Liver (tissue), 9 donors: Measurements from ENCODE around the gene PPP2R5A. TPM values are rescaled to one million over a fixed set of nuclear protein-coding genes. Genes with fewer than 3 reads are reported as not detected.

Experiments
- DNase-seq: peaks from one replicate; pipeline ENCODE4 v3.0.0-alpha.2; 2017; ENCODE audit warnings: low spot score
- H3K27ac ChIP-seq, 2 donors: one replicate each; pipeline ENCODE4 v1.7.0; 2013; ENCODE audit warnings: inconsistent platforms in 2 of 2, low read length in 2 of 2, control low read depth in 1 of 2, low read depth in 1 of 2, mild to moderate bottlenecking in 1 of 2
- H3K27me3 ChIP-seq, 4 donors: one replicate each; pipeline versions ENCODE4 v1.6.1 to v1.7.0; 2013; ENCODE audit warnings: low read length in 3 of 4, inconsistent platforms in 1 of 4, mild to moderate bottlenecking in 1 of 4, moderate library complexity in 1 of 4; ENCODE audit not compliant: control insufficient read depth in 4 of 4, insufficient read depth in 4 of 4
- H3K36me3 ChIP-seq, 4 donors: one replicate each; pipeline versions ENCODE4 v1.6.1 to v1.7.0; 2013; ENCODE audit warnings: low read length in 3 of 4, mild to moderate bottlenecking in 3 of 4, low read depth in 1 of 4, moderate library complexity in 1 of 4; ENCODE audit not compliant: control insufficient read depth in 4 of 4, insufficient read depth in 3 of 4
- H3K4me1 ChIP-seq, 4 donors: one replicate each; pipeline versions ENCODE4 v1.6.1 to v1.7.0; 2013; ENCODE audit warnings: low read length in 3 of 4, mild to moderate bottlenecking in 3 of 4, moderate library complexity in 1 of 4; ENCODE audit not compliant: control insufficient read depth in 4 of 4, insufficient read depth in 4 of 4
- H3K4me3 ChIP-seq, 3 donors: one replicate each; pipeline versions ENCODE4 v1.6.1 to v1.7.0; 2013; ENCODE audit warnings: low read length in 3 of 3, control low read depth in 1 of 3, low read depth in 1 of 3, mild to moderate bottlenecking in 1 of 3
- H3K9ac ChIP-seq, 2 donors: one replicate each; pipeline ENCODE4 v1.7.0; 2013; ENCODE audit warnings: low read length in 2 of 2, mild to moderate bottlenecking in 2 of 2, moderate library complexity in 2 of 2, control low read depth in 1 of 2, low read depth in 1 of 2
- H3K9me3 ChIP-seq, 4 donors: one replicate each; pipeline versions ENCODE4 v1.6.1 to v1.7.0; 2013; ENCODE audit warnings: low read length in 3 of 4; ENCODE audit not compliant: control insufficient read depth in 4 of 4
- FOXA1 ChIP-seq: IDR thresholded peaks from 2 replicates; pipeline ENCODE4 v1.6.1; 2016; ENCODE audit warnings: antibody characterized with exemption
- GABPA ChIP-seq, 2 donors: IDR thresholded peaks in 1 of 2; conservative IDR thresholded peaks in 1 of 2; 2 replicates each; pipeline ENCODE4 v1.6.1; 2016; ENCODE audit warnings: antibody characterized with exemption in 2 of 2, mild to moderate bottlenecking in 1 of 2, moderate library complexity in 1 of 2
- HNF4A ChIP-seq, 2 donors: conservative IDR thresholded peaks; 2 replicates each; pipeline ENCODE4 v1.6.1; 2016; ENCODE audit warnings: antibody characterized with exemption in 2 of 2, mild to moderate bottlenecking in 2 of 2
- HNF4G ChIP-seq: IDR thresholded peaks from 2 replicates; pipeline ENCODE4 v1.6.1; 2016; ENCODE audit warnings: antibody characterized with exemption
- JUND ChIP-seq, 2 donors: IDR thresholded peaks; 2 replicates each; pipeline ENCODE4 v1.6.1; 2016; ENCODE audit warnings: antibody characterized with exemption in 2 of 2
- MAX ChIP-seq: IDR thresholded peaks from 2 replicates; pipeline ENCODE4 v1.6.1; 2016; ENCODE audit warnings: antibody characterized with exemption
- RXRA ChIP-seq, 2 donors: IDR thresholded peaks; 2 replicates each; pipeline ENCODE4 v1.6.1; 2017 to 2018; ENCODE audit warnings: antibody characterized with exemption in 2 of 2, mild to moderate bottlenecking in 1 of 2
- SP1 ChIP-seq: IDR thresholded peaks from 2 replicates; pipeline ENCODE4 v1.6.1; 2018; ENCODE audit warnings: antibody characterized with exemption, mild to moderate bottlenecking
- TAF1 ChIP-seq: conservative IDR thresholded peaks from 2 replicates; pipeline ENCODE4 v1.6.1; 2016; ENCODE audit warnings: antibody characterized with exemption, mild to moderate bottlenecking
- YY1 ChIP-seq: IDR thresholded peaks from 2 replicates; pipeline ENCODE4 v1.6.1; 2016; ENCODE audit warnings: antibody characterized with exemption, mild to moderate bottlenecking
- ZBTB33 ChIP-seq: IDR thresholded peaks from 2 replicates; pipeline ENCODE4 v1.6.1; 2016; ENCODE audit warnings: antibody characterized with exemption
- whole genome bisulfite sequencing: extraction: QIAGEN DNeasy Blood & Tissue Kit; methylation state at CpG from one replicate; pipeline ENCODE4 v1.1.7; 2013; 5-methylcytosine and 5-hydroxymethylcytosine counted together
- polyA plus RNA-seq, 2 donors: library from polyadenylated mRNA; stranded (reverse) in 1 of 2; unstranded in 1 of 2; fragments of 200-250 nt in 1 of 2; fragments of >200 nt in 1 of 2; fragmentation: Nextera tagmentation in 1 of 2; extraction: Ambion mirVana in 1 of 2; gene quantifications; one replicate each; pipeline versions ENCODE4 v1.2.1 to v1.2.3, GENCODE V29; 2013 to 2015
- total RNA-seq, 2 donors: library from RNA; depleted of rRNA; stranded (reverse); fragments of >200 nt; gene quantifications; one replicate each; pipeline ENCODE4 v1.2.3, GENCODE V29; 2014
- TF ChIP-seq, protein P1 (sequence below): IDR thresholded peaks from 2 replicates; pipeline ENCODE4 v1.6.1; 2016; ENCODE audit warnings: antibody characterized with exemption, mild to moderate bottlenecking
- TF ChIP-seq, protein P2 (sequence below): IDR thresholded peaks from 2 replicates; pipeline ENCODE4 v1.6.1; 2016; ENCODE audit warnings: antibody characterized with exemption
- donor health status: healthy.
- donor health status: healthy.
- donor health status: healthy.
- donor health status: healthy.
- donor health status: healthy.

Gene PPP2R5A
- total and polyA plus RNA-seq, 4 donors: 22.9 to 40.7 (median 28.5) TPM

DNA sequence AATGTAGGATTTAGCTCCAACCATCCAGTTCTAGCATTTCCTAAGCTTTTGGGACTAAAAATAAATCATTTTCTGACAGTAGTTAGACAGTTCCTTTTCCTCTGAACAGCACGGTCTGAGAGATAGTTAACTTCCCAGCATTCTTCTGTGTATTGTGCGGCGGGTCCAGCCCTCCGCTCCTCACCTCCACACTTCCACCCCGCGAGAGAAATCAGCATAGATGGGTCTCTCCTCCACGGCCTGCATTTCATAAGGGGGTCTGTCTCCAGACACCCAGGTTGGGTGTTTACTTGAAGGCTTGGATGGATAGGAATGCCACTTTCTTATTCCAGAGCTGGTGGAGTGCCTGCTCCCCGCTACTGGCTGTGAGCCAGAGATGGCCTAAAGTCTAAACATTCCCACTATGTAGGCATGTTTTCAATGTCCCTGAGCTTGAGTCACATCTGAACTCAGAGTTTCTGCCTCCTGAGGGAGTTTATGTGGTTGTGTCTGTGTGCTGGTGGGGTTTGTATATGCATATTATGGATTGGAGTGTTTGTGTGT is 38.0 kb upstream of the PPP2R5A start:
- Histone ChIP-seq H3K36me3 (no peaks in the 10 kb centered on the region), H3K9me3 (no peaks in the 10 kb centered on the region), H3K27me3 (no peaks in the 10 kb centered on the region), H3K27ac (peak overlapping the region in 1 of 2 donors; percentile 45), H3K4me3 (no peak overlapping the region), H3K9ac (no peak overlapping the region), H3K4me1 (peaks cover 0 to 18% (median 8%) of the 10 kb centered on the region in 4 donors)
- DNase-seq: no peak
- WGBS: 78% methylated on average over 8 of the region's 8 CpGs
- TF ChIP-seq, protein P1, sequence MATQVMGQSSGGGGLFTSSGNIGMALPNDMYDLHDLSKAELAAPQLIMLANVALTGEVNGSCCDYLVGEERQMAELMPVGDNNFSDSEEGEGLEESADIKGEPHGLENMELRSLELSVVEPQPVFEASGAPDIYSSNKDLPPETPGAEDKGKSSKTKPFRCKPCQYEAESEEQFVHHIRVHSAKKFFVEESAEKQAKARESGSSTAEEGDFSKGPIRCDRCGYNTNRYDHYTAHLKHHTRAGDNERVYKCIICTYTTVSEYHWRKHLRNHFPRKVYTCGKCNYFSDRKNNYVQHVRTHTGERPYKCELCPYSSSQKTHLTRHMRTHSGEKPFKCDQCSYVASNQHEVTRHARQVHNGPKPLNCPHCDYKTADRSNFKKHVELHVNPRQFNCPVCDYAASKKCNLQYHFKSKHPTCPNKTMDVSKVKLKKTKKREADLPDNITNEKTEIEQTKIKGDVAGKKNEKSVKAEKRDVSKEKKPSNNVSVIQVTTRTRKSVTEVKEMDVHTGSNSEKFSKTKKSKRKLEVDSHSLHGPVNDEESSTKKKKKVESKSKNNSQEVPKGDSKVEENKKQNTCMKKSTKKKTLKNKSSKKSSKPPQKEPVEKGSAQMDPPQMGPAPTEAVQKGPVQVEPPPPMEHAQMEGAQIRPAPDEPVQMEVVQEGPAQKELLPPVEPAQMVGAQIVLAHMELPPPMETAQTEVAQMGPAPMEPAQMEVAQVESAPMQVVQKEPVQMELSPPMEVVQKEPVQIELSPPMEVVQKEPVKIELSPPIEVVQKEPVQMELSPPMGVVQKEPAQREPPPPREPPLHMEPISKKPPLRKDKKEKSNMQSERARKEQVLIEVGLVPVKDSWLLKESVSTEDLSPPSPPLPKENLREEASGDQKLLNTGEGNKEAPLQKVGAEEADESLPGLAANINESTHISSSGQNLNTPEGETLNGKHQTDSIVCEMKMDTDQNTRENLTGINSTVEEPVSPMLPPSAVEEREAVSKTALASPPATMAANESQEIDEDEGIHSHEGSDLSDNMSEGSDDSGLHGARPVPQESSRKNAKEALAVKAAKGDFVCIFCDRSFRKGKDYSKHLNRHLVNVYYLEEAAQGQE: no peak
- TF ChIP-seq SP1 (no peak), GABPA (IDR thresholded peaks at IDR 0.05 in 1 of 2, conservative IDR thresholded peaks at IDR 0.05 in 1 of 2) (no peak)

- WGBS: 92% methylated on average over 1 of the region's 1 CpG
- Histone ChIP-seq H3K27me3 (no peaks in the 10 kb centered on the region), H3K4me3 (no peak overlapping the region), H3K36me3 (no peaks in the 10 kb centered on the region), H3K4me1 (peaks cover 0 to 13% (median 5%) of the 10 kb centered on the region in 4 donors), H3K27ac (no peak overlapping the region), H3K9me3 (no peaks in the 10 kb centered on the region), H3K9ac (no peak overlapping the region)
- no peak for DNase-seq
- TF ChIP-seq JUND (IDR thresholded peaks at IDR 0.05) (peak in 1 of 2 donors; percentile 51), HNF4A (conservative IDR thresholded peaks at IDR 0.05) (peak; percentile 85 to 88), FOXA1 (no peak), YY1 (peak; percentile 35), SP1 (peak; percentile 57), HNF4G (peak; percentile 41), TAF1 (no peak), RXRA (IDR thresholded peaks at IDR 0.05) (peak; percentile 75 to 84), MAX (peak; percentile 22), ZBTB33 (peak; percentile 28)
- TF ChIP-seq, protein P2, sequence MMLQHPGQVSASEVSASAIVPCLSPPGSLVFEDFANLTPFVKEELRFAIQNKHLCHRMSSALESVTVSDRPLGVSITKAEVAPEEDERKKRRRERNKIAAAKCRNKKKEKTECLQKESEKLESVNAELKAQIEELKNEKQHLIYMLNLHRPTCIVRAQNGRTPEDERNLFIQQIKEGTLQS: peak; percentile 73
Observed at GRCh38 chr1:212247988-212248387, 37.2 kb upstream of the PPP2R5A start.
